Smooth muscle cell (in vitro differentiated cells): ENCODE results near the gene ABCB4. TPM values are rescaled to one million over a fixed set of nuclear protein-coding genes. Genes with fewer than 3 reads are reported as not detected.

Experiments
- DNase-seq: peaks from one replicate; lab custom pipeline; 2025; ENCODE audit not compliant: unreplicated experiment; lab: John Stamatoyannopoulos, UW
- H2AFZ ChIP-seq: fragments of 200-600 bp; sonication (generic); 2 replicates; pipeline ENCODE4 v1.6.0; 2016; ENCODE audit warnings: antibody characterized with exemption, low read depth, mild to moderate bottlenecking
- H3F3A ChIP-seq: fragments of 200-600 bp; sonication (generic); 2 replicates; pipeline ENCODE4 v1.6.0; 2017; ENCODE audit warnings: antibody characterized with exemption, low read depth
- H3K27ac ChIP-seq: fragments of 200-600 bp; sonication (generic); 2 replicates; pipeline ENCODE4 v1.5.1; 2016; ENCODE audit warnings: low read depth, mild to moderate bottlenecking
- H3K27me3 ChIP-seq: fragments of 200-600 bp; sonication (generic); 2 replicates; pipeline ENCODE4 v1.6.1; 2016; ENCODE audit warnings: low read depth, mild to moderate bottlenecking
- H3K36me3 ChIP-seq: fragments of 200-600 bp; sonication (generic); 2 replicates; pipeline ENCODE4 v1.5.1; 2016; ENCODE audit warnings: low read depth
- H3K4me1 ChIP-seq: fragments of 200-600 bp; sonication (generic); 2 replicates; pipeline ENCODE4 v1.5.1; 2016; ENCODE audit warnings: low read depth
- H3K4me2 ChIP-seq: fragments of 200-600 bp; sonication (generic); 2 replicates; pipeline ENCODE4 v1.6.0; 2016; ENCODE audit warnings: mild to moderate bottlenecking
- H3K4me3 ChIP-seq: fragments of 200-600 bp; sonication (generic); 2 replicates; pipeline ENCODE4 v1.5.1; 2016; ENCODE audit warnings: mild to moderate bottlenecking
- H3K79me2 ChIP-seq: fragments of 200-600 bp; sonication (generic); 2 replicates; pipeline ENCODE4 v1.6.0; 2016; ENCODE audit warnings: low read depth, mild to moderate bottlenecking
- H3K9ac ChIP-seq: fragments of 200-600 bp; sonication (generic); 2 replicates; pipeline ENCODE4 v1.6.0; 2016; ENCODE audit warnings: low read depth
- H3K9me3 ChIP-seq: fragments of 200-600 bp; sonication (generic); replicated peaks from 2 replicates; pipeline ENCODE4 v1.5.1; 2016; ENCODE audit warnings: low read depth
- H4K20me1 ChIP-seq: fragments of 200-600 bp; sonication (generic); 2 replicates; pipeline ENCODE4 v1.6.0; 2016; ENCODE audit warnings: low read depth
- CTCF ChIP-seq: fragments of 200-600 bp; sonication (generic); IDR thresholded peaks from 2 replicates; pipeline ENCODE4 v1.5.1; 2017; ENCODE audit warnings: borderline replicate concordance, mild to moderate bottlenecking, antibody characterized with exemption; ENCODE audit not compliant: insufficient read depth, poor library complexity, severe bottlenecking
- WGBS: methylation state at CpG from one replicate; pipeline ENCODE4 v1.1.7; 2016; ENCODE audit warnings: low lambda C conversion rate; 5-methylcytosine and 5-hydroxymethylcytosine counted together
- polyA plus RNA-seq: library from polyadenylated mRNA; unstranded; fragments of >200 nt; fragmentation: Nextera tagmentation; extraction: Ambion mirVana; gene quantifications from 2 replicates; pipeline ENCODE4 v1.2.1, GENCODE V29; 2016
- total RNA-seq: library from RNA; depleted of rRNA; stranded (reverse); fragments of >200 nt; gene quantifications from 2 replicates; pipeline ENCODE4 v1.2.3, GENCODE V29; 2014

The ABCB4 gene
- total and polyA plus RNA-seq, 2 experiments from 2014 or later, result 0.40 to 1.1 TPM

DNA sequence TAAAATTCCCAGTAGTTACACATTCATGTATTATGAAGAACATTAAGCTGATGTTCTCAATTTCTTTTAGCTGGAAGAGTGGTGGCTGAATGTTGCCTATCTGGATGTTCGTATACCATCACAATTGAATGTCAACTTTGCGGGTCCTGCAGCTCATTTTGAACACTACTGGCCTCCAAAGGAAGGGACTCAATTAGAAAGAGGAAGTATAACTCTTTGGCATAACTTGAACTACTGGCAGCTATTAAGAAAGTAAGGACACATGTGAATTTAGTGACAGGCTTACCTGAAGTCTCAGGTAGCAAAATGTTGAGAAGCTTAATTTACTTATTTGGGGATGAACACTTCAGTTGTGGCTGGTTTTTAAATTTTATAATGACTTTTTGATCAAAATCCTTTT lies 114.2 kb downstream of the ABCB4 start:
- no peak for TF ChIP-seq CTCF
- H3K4me3 ChIP-seq, result no peak overlapping the region
- no peaks in the 10 kb centered on the region for H3K79me2 ChIP-seq
- no peaks in the 10 kb centered on the region for H3K27me3 ChIP-seq
- H4K20me1 ChIP-seq, result no peaks in the 10 kb centered on the region
- no peak for DNase-seq
- peaks cover 6% of the 10 kb centered on the region for H3F3A ChIP-seq
- no peak overlapping the region for H3K4me2 ChIP-seq
- peaks cover 9% of the 10 kb centered on the region for H3K4me1 ChIP-seq
- H3K9me3 ChIP-seq, result peaks cover 2% of the 10 kb centered on the region
- H2AFZ ChIP-seq, result no peak overlapping the region
- H3K36me3 ChIP-seq, result peaks cover 19% of the 10 kb centered on the region
- 99% methylated on average over 2 of the region's 2 CpGs for WGBS
- no peak overlapping the region for H3K27ac ChIP-seq
- H3K9ac ChIP-seq, result no peak overlapping the region

DNA sequence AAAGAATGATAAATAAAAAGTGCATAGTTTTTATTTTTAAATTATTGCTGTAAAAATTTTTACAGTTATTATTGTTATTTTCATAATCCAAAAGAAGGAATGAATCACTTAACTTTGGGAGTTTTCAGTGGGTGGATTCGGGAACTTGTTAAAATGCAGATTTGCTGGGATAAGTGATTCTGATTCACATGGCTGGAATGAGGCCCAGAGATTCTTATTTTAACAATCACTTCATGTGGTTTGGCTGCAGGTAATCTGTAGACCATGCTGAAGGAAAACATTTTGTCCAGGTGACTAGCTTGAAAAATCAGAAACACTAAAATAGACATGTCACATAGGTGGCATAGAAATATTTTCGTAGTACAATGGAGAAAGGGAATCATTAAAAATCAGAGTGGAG lies 116.1 kb downstream of the ABCB4 start:
- peak overlapping the region; percentile 20 for H3K4me2 ChIP-seq
- H3K79me2 ChIP-seq, result peaks cover 8% of the 10 kb centered on the region
- peaks cover 22% of the 10 kb centered on the region for H3K36me3 ChIP-seq
- H2AFZ ChIP-seq, result no peak overlapping the region
- WGBS, result 56% methylated on average over 2 of the region's 2 CpGs
- peaks cover 9% of the 10 kb centered on the region for H3K4me1 ChIP-seq
- H3K4me3 ChIP-seq, result no peak overlapping the region
- H4K20me1 ChIP-seq, result no peaks in the 10 kb centered on the region
- DNase-seq, result no peak
- H3F3A ChIP-seq, result peaks cover 6% of the 10 kb centered on the region
- H3K9me3 ChIP-seq, result peaks cover 7% of the 10 kb centered on the region
- H3K27me3 ChIP-seq, result no peaks in the 10 kb centered on the region
- H3K27ac ChIP-seq, result peak overlapping the region; percentile 52
- no peak overlapping the region for H3K9ac ChIP-seq
- no peak for TF ChIP-seq CTCF

DNA sequence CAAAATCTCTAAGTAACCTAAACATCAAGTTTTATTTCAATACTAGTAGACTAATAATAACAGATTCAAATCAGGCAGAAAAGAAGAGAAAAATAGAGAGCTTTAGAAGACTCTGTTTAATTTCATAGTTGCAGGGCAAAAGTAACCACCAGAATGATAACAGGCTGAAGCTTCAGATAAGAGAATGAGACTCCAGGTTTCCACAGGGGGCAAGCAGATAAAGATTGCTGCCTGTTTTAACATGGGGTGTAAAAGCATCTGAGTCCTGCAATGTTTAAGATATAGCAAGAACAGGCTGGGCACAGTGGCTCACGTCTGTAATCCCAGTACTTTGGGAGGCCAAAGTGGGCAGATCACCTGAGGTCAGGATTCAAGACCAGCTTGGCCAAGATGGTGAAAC lies 119.0 kb downstream of the ABCB4 start:
- Histone ChIP-seq H3K4me3 (no peak overlapping the region), H3K9me3 (peaks cover 7% of the 10 kb centered on the region), H3K79me2 (peaks cover 8% of the 10 kb centered on the region), H3K27ac (no peak overlapping the region), H3K27me3 (no peaks in the 10 kb centered on the region), H3K4me2 (no peak overlapping the region), H2AFZ (no peak overlapping the region), H3F3A (peaks cover 6% of the 10 kb centered on the region), H3K4me1 (peaks cover 9% of the 10 kb centered on the region), H3K36me3 (peaks cover 42% of the 10 kb centered on the region), H4K20me1 (no peaks in the 10 kb centered on the region), H3K9ac (no peak overlapping the region)
- no peak for DNase-seq
- WGBS, result 89% methylated on average over 1 of the region's 1 CpG
- no peak for TF ChIP-seq CTCF

- Histone ChIP-seq H3K9ac (no peak overlapping the region), H3K36me3 (peaks cover 51% of the 10 kb centered on the region), H3K27me3 (no peaks in the 10 kb centered on the region), H3K4me2 (no peak overlapping the region), H3K9me3 (peaks cover 7% of the 10 kb centered on the region), H3F3A (peaks cover 6% of the 10 kb centered on the region), H3K79me2 (peaks cover 8% of the 10 kb centered on the region), H3K4me1 (peaks cover 9% of the 10 kb centered on the region), H3K27ac (no peak overlapping the region), H4K20me1 (no peaks in the 10 kb centered on the region), H3K4me3 (no peak overlapping the region), H2AFZ (no peak overlapping the region)
- TF ChIP-seq CTCF, result no peak
- WGBS, result 79% methylated on average over 3 of the region's 3 CpGs
- no peak for DNase-seq
These were observed 120.7 kb downstream of the ABCB4 start for GRCh38 chr7:87354749-87355148.
